GM12874 (cell line): ENCODE results near the gene TRABD2B.

Experiments
- CTCF ChIP-seq: IDR thresholded peaks from 2 replicates; pipeline ENCODE4 v1.5.1; 2011; ENCODE audit warnings: low read depth, mild to moderate bottlenecking, control low read depth, low read length, moderate library complexity; ENCODE audit not compliant: insufficient read depth

The TRABD2B gene

GRCh38 chr1:47887475-47888293 lies 109.5 kb downstream of the TRABD2B start:
- no peak for TF ChIP-seq CTCF

- no peak for TF ChIP-seq CTCF
These were observed 110.1 kb downstream of the TRABD2B start for GRCh38 chr1:47887060-47887459.

GRCh38 chr1:47886141-47886540 lies 111.0 kb downstream of the TRABD2B start:
- TF ChIP-seq CTCF, result no peak

- TF ChIP-seq CTCF, result no peak
These were observed 111.9 kb downstream of the TRABD2B start for GRCh38 chr1:47885062-47885830.

GRCh38 chr1:47883963-47884362 lies 113.2 kb downstream of the TRABD2B start:
- TF ChIP-seq CTCF, result no peak

GRCh38 chr1:47881505-47882442 lies 115.4 kb downstream of the TRABD2B start:
- TF ChIP-seq CTCF, result no peak

- no peak for TF ChIP-seq CTCF
These were observed 120.6 kb downstream of the TRABD2B start for GRCh38 chr1:47876587-47876963.
